Measurements from ENCODE around the gene PTX4. TPM values are rescaled to one million over a fixed set of nuclear protein-coding genes. Genes with fewer than 3 reads are reported as not detected.

The PTX4 gene
- total RNA-seq, 4 donors from 2014 or later, result not detected

DNA sequence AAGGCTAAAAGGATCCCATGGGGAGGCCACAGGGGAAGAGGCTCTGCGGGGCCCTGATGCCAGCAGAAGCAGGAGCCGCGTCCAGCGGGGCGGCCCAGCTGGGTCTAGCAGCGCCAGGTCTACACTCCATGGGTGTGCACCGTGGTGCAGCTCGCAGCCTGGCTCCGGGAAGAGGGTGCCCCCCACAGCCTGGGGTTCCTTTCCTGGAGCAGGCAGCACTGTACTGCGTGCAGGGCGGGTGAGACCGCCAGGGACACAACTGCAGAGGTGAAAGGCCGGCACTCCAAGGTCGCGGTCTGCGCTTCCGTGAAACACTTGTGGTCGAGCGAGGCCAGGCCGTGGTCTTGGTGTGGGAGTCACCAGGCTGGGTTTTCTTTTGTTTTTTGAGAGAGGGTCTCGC lies 37.9 kb downstream of the PTX4 start:
- TF ChIP-seq POLR2A (IDR thresholded peaks at IDR 0.05), result no peak
- TF ChIP-seq, protein P1, sequence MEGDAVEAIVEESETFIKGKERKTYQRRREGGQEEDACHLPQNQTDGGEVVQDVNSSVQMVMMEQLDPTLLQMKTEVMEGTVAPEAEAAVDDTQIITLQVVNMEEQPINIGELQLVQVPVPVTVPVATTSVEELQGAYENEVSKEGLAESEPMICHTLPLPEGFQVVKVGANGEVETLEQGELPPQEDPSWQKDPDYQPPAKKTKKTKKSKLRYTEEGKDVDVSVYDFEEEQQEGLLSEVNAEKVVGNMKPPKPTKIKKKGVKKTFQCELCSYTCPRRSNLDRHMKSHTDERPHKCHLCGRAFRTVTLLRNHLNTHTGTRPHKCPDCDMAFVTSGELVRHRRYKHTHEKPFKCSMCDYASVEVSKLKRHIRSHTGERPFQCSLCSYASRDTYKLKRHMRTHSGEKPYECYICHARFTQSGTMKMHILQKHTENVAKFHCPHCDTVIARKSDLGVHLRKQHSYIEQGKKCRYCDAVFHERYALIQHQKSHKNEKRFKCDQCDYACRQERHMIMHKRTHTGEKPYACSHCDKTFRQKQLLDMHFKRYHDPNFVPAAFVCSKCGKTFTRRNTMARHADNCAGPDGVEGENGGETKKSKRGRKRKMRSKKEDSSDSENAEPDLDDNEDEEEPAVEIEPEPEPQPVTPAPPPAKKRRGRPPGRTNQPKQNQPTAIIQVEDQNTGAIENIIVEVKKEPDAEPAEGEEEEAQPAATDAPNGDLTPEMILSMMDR (IDR thresholded peaks at IDR 0.05), result no peak
- H3K4me3 ChIP-seq (ENCODE audit: low read depth, poor library complexity, severe bottlenecking), result no peak overlapping the region
- WGBS, 2 donors, result 95 to 98% methylated on average over 12 to 21 of the region's 21 CpGs
- intact Hi-C loops (cut with DNase I; ENCODE audit: low total_unique reads), result no loop called here
- DNase-seq (ENCODE audit: low spot score in 2 of 2), result no peak

DNA sequence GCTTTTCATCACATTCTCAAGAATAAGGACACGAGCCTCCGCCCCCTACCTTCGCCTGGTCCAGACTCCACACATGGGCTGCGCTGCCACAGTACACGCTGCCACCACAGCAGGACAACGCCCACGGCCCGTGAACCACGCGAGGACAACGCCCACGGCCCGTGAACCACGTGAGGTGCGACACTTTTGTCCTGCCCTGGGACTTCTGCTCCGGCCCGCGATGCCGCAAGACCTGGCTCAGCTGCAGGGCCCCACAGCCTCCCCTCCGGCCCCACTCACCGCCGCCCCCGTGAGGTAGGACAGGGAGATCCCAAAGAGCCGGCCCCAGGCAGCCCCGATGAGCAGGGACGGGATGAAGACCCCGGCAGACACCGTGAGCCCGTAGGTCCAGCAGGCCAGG lies 38.5 kb downstream of the PTX4 start:
- H3K4me3 ChIP-seq (ENCODE audit: low read depth, poor library complexity, severe bottlenecking), result no peak overlapping the region
- TF ChIP-seq POLR2A (IDR thresholded peaks at IDR 0.05), result no peak
- TF ChIP-seq, protein P1 (IDR thresholded peaks at IDR 0.05), result no peak
- WGBS, 2 donors, result 93% methylated on average over 14 to 25 of the region's 29 CpGs
- no peak for DNase-seq (ENCODE audit: low spot score in 2 of 2)
- intact Hi-C loops (cut with DNase I; ENCODE audit: low total_unique reads), result no loop called here

DNA sequence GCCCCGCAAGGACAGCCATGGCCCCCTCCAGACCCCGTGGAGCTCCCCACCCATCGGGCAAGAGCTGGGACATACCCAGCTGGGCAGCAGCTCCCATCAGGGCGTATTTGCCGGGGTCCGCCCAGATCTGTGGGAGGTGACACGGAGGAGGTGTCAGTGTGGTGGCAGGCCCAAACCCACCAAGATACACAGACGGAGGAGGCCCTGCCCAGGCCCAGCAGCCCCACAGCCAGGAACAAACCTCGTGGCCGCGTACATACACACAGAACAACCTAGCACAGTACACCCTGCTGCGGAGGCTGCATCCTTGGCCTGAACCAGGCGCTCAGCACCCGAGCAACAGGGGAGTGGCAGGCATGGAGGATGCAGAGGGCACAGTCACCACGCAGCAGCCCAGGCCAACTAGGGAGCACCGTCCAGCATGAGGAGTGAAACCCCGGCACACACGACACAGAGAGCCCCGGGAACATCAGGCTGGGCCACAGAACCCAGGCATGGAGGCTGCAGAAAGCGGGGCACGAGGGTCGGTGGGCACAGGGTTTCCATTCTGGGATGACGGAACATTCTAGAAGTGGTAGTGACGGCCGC lies 39.4 kb downstream of the PTX4 start:
- intact Hi-C loops (cut with DNase I; ENCODE audit: low total_unique reads), result no loop called here
- no peak for TF ChIP-seq POLR2A (IDR thresholded peaks at IDR 0.05)
- TF ChIP-seq, protein P1 (IDR thresholded peaks at IDR 0.05), result no peak
- no peak for DNase-seq (ENCODE audit: low spot score in 2 of 2)
- H3K4me3 ChIP-seq (ENCODE audit: low read depth, poor library complexity, severe bottlenecking), result no peak overlapping the region
- 92 to 94% methylated on average over 20 to 25 of the region's 25 CpGs for WGBS, 2 donors

DNA sequence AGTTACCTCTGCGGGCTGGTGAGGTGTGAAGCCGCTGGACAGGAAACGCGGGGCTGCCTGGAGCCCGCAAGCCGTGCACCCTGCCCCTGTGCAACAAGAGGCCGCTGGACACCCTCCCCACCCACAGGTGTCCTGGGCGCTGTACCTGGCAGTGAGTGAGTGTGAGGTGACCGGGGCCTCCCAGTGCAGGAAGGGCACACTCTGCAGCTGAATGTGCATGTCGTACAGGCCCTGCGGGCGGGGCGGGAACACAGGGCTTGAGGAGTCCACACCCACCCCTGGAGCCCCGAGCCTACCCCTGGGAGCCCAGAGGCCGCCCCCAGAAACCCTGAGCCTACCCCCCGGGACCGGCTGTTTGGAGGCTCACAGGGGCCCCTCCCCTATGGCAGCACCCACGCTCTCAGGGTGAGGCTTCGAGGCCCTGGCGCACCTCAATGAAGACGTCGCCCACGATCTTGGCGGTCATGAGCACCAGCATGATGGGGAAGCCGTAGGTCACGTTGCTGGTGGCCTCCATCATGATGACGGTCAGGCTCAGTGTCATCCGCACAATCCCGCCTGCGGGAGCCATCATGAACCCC lies 40.1 kb downstream of the PTX4 start:
- intact Hi-C loops (cut with DNase I; ENCODE audit: low total_unique reads), result no loop called here
- no peak for DNase-seq (ENCODE audit: low spot score in 2 of 2)
- no peak overlapping the region for H3K4me3 ChIP-seq (ENCODE audit: low read depth, poor library complexity, severe bottlenecking)
- TF ChIP-seq, protein P1 (IDR thresholded peaks at IDR 0.05), result no peak
- no peak for TF ChIP-seq POLR2A (IDR thresholded peaks at IDR 0.05)
- 85 to 89% methylated on average over 21 to 28 of the region's 30 CpGs for WGBS, 2 donors

DNA sequence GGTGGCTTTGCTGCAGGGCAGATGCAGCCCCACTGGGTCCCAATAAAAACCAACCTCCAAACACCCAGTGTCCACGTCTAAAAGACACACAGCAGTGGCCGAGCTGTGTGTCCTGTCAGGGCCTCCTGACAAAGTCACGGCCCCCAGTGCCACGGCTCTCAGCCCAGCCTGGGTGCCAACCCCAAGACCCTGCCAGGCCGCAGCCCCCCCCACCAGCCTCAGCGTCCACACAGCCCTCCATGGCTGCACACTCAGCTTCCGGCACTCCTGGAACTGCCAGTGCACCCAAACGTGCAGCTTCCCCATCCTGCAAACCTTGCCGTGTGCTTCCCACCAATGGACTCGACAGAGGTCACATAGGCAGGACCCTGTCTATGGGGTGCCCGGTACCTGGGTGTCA lies 40.8 kb downstream of the PTX4 start:
- WGBS, 2 donors, result 90 to 91% methylated on average over 9 to 11 of the region's 11 CpGs
- TF ChIP-seq, protein P1 (IDR thresholded peaks at IDR 0.05), result no peak
- intact Hi-C loops (cut with DNase I; ENCODE audit: low total_unique reads), result no loop called here
- no peak overlapping the region for H3K4me3 ChIP-seq (ENCODE audit: low read depth, poor library complexity, severe bottlenecking)
- DNase-seq (ENCODE audit: low spot score in 2 of 2), result no peak

All from lower leg skin (tissue), 4 donors.